ENCODE results near the gene ASH1L. TPM values are rescaled to one million over a fixed set of nuclear protein-coding genes. Genes with fewer than 3 reads are reported as not detected.

Gene ASH1L
- total RNA-seq, 1 donor from 2014 or later: 28.5 TPM

GRCh38 chr1:155309423-155310021, 253.1 kb downstream of the ASH1L start:
- Mint-ChIP-seq H3K4me3 (ENCODE audit: unreplicated experiment) (peak overlapping the region; percentile 99), H3K9me3 (ENCODE audit: unreplicated experiment) (no peaks in the 10 kb centered on the region), H3K27me3 (ENCODE audit: unreplicated experiment) (peaks cover 32% of the 10 kb centered on the region), H3K27ac (ENCODE audit: unreplicated experiment) (peak overlapping the region; percentile 100), H3K4me1 (ENCODE audit: unreplicated experiment) (peaks cover 45% of the 10 kb centered on the region), H3K36me3 (ENCODE audit: low read depth, unreplicated experiment) (peaks cover 29% of the 10 kb centered on the region)
- TF ChIP-seq CTCF (IDR thresholded peaks at IDR 0.05; ENCODE audit: unreplicated experiment): peak; percentile 12
- peak; percentile 41 for DNase-seq (ENCODE audit: low spot score)

- peak within 1 kb of the TSS; percentile 100 for H3K27ac Mint-ChIP-seq (ENCODE audit: unreplicated experiment)
- H3K4me3 Mint-ChIP-seq (ENCODE audit: unreplicated experiment): peak within 1 kb of the TSS; percentile 99
- no peaks in the 10 kb centered on the region for H3K9me3 Mint-ChIP-seq (ENCODE audit: unreplicated experiment)
- DNase-seq (ENCODE audit: low spot score): peak; percentile 91
- H3K27me3 Mint-ChIP-seq (ENCODE audit: unreplicated experiment): peaks cover 35% of the 10 kb centered on the region
- peaks cover 29% of the 10 kb centered on the region for H3K36me3 Mint-ChIP-seq (ENCODE audit: low read depth, unreplicated experiment)
- peaks cover 45% of the 10 kb centered on the region for H3K4me1 Mint-ChIP-seq (ENCODE audit: unreplicated experiment)
- TF ChIP-seq CTCF (IDR thresholded peaks at IDR 0.05; ENCODE audit: unreplicated experiment): no peak
Measured at GRCh38 chr1:155308493-155309422, 253.8 kb downstream of the ASH1L start, which contains the start of gene FDPS. FDPS (plus strand) TSS chr1:155308866; CDS start chr1:155309790, 924 bp downstream.

GRCh38 chr1:155307247-155307740, 255.3 kb downstream of the ASH1L start:
- Mint-ChIP-seq H3K4me3 (ENCODE audit: unreplicated experiment) (peak overlapping the region; percentile 73), H3K36me3 (ENCODE audit: low read depth, unreplicated experiment) (peaks cover 19% of the 10 kb centered on the region), H3K9me3 (ENCODE audit: unreplicated experiment) (no peaks in the 10 kb centered on the region), H3K27ac (ENCODE audit: unreplicated experiment) (peak overlapping the region; percentile 24), H3K4me1 (ENCODE audit: unreplicated experiment) (peaks cover 33% of the 10 kb centered on the region), H3K27me3 (ENCODE audit: unreplicated experiment) (peaks cover 36% of the 10 kb centered on the region)
- no peak for DNase-seq (ENCODE audit: low spot score)
- TF ChIP-seq CTCF (IDR thresholded peaks at IDR 0.05; ENCODE audit: unreplicated experiment): peak; percentile 25

GRCh38 chr1:155305881-155306391, 256.7 kb downstream of the ASH1L start:
- Mint-ChIP-seq H3K4me1 (ENCODE audit: unreplicated experiment) (peaks cover 28% of the 10 kb centered on the region), H3K36me3 (ENCODE audit: low read depth, unreplicated experiment) (peaks cover 18% of the 10 kb centered on the region), H3K9me3 (ENCODE audit: unreplicated experiment) (no peaks in the 10 kb centered on the region), H3K27ac (ENCODE audit: unreplicated experiment) (no peak overlapping the region), H3K4me3 (ENCODE audit: unreplicated experiment) (no peak overlapping the region), H3K27me3 (ENCODE audit: unreplicated experiment) (peaks cover 31% of the 10 kb centered on the region)
- no peak for TF ChIP-seq CTCF (IDR thresholded peaks at IDR 0.05; ENCODE audit: unreplicated experiment)
- no peak for DNase-seq (ENCODE audit: low spot score)

Data from endothelial cell (in vitro differentiated cells).